ENCODE measurements around the gene TTC39C.

TTC39C gene

DNA sequence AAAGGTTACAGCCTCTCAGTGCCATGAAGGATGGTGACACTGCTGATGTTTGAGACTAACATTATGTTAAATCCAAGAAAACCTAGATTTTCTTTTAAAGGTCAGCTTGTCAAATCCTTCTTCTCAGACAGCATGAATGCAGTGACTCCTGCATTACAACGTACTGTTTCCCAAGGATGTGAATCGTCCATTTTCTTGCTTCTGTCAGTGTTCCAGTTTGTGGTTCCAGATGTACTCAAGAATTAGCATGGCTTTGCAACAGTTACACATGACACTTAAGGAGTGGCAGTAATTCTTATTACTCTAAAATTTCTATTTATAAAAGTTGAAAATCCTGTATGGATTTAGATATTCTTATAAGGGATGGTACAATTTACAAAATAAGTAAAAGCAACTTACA is 1.5 kb upstream of the TTC39C start:
- TF ChIP-seq, protein P1, sequence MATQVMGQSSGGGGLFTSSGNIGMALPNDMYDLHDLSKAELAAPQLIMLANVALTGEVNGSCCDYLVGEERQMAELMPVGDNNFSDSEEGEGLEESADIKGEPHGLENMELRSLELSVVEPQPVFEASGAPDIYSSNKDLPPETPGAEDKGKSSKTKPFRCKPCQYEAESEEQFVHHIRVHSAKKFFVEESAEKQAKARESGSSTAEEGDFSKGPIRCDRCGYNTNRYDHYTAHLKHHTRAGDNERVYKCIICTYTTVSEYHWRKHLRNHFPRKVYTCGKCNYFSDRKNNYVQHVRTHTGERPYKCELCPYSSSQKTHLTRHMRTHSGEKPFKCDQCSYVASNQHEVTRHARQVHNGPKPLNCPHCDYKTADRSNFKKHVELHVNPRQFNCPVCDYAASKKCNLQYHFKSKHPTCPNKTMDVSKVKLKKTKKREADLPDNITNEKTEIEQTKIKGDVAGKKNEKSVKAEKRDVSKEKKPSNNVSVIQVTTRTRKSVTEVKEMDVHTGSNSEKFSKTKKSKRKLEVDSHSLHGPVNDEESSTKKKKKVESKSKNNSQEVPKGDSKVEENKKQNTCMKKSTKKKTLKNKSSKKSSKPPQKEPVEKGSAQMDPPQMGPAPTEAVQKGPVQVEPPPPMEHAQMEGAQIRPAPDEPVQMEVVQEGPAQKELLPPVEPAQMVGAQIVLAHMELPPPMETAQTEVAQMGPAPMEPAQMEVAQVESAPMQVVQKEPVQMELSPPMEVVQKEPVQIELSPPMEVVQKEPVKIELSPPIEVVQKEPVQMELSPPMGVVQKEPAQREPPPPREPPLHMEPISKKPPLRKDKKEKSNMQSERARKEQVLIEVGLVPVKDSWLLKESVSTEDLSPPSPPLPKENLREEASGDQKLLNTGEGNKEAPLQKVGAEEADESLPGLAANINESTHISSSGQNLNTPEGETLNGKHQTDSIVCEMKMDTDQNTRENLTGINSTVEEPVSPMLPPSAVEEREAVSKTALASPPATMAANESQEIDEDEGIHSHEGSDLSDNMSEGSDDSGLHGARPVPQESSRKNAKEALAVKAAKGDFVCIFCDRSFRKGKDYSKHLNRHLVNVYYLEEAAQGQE (IDR thresholded peaks at IDR 0.05; ENCODE audit: low read depth): no peak
- TF ChIP-seq EGR1 (IDR thresholded peaks at IDR 0.05): no peak
- TF ChIP-seq NFIC (IDR thresholded peaks at IDR 0.05): no peak
- no peak for TF ChIP-seq YY1 (IDR thresholded peaks at IDR 0.05; ENCODE audit: low read depth)
- no peak for TF ChIP-seq RAD21 (IDR thresholded peaks at IDR 0.05; ENCODE audit: low read depth)
- TF ChIP-seq CREB1 (IDR thresholded peaks at IDR 0.05; ENCODE audit: low read depth): no peak
- TF ChIP-seq, protein P2, sequence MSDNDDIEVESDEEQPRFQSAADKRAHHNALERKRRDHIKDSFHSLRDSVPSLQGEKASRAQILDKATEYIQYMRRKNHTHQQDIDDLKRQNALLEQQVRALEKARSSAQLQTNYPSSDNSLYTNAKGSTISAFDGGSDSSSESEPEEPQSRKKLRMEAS (IDR thresholded peaks at IDR 0.05): no peak
- no peak for TF ChIP-seq CEBPB (IDR thresholded peaks at IDR 0.05)
- TF ChIP-seq TCF12 (IDR thresholded peaks at IDR 0.05; ENCODE audit: low read depth): no peak
- no peak for TF ChIP-seq TEAD4 (IDR thresholded peaks at IDR 0.05)
- TF ChIP-seq FOXM1 (IDR thresholded peaks at IDR 0.05; ENCODE audit: borderline replicate concordance, low read depth): no peak
- no peak for TF ChIP-seq EP300 (IDR thresholded peaks at IDR 0.05; ENCODE audit: borderline replicate concordance)

DNA sequence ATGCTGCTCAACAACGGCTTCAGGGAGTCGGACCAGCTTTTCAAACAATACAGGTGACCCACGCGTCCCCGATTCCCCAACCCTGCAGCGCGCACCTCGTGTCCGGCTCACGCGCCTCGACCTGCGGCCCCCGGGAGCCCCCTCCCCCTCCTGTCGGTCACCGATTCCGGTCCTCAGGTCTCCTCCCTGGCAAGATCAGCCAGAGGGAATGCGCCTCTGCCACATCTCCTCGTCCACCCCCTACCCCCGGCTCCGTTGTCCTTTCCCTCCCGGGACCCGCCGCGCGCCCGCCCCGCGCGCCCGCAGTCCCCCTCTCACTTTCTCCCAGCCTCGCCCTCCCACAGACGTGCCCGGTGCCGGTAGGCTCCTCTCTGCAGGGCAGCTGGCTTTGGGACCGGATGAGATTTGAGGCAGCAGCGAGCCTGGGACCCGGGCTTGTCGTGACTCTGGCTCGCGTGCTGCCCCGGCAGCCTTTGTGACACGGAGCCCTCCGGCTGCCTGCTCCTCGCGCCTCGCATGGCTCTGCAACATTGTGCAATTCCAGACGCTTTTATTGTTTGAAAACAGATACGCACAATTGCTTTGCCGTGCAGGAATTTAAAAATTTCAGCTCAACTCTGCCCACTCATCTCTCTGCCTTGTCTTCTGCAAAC is 558 bp downstream of the TTC39C start:
- TF ChIP-seq RAD21 (IDR thresholded peaks at IDR 0.05; ENCODE audit: low read depth) (no peak), CEBPB (IDR thresholded peaks at IDR 0.05) (peak; percentile 97), CREB1 (IDR thresholded peaks at IDR 0.05; ENCODE audit: low read depth) (no peak), ZBTB7A (IDR thresholded peaks at IDR 0.05; ENCODE audit: low read depth) (no peak), FOXM1 (IDR thresholded peaks at IDR 0.05; ENCODE audit: borderline replicate concordance, low read depth) (no peak), TEAD4 (IDR thresholded peaks at IDR 0.05) (peak; percentile 5; the same call in 1 of the 2 replicates), YY1 (IDR thresholded peaks at IDR 0.05; ENCODE audit: low read depth) (0 out of 2 replicates have a peak, but pooled peaks have one; percentile 33), TAF1 (IDR thresholded peaks at IDR 0.05; ENCODE audit: low read depth) (no peak), EP300 (IDR thresholded peaks at IDR 0.05; ENCODE audit: borderline replicate concordance) (no peak), EGR1 (IDR thresholded peaks at IDR 0.05) (no peak)
- TF ChIP-seq, protein P2 (IDR thresholded peaks at IDR 0.05): peak; percentile 91
- TF ChIP-seq, protein P1 (IDR thresholded peaks at IDR 0.05; ENCODE audit: low read depth): no peak
- TF ChIP-seq, protein P3, sequence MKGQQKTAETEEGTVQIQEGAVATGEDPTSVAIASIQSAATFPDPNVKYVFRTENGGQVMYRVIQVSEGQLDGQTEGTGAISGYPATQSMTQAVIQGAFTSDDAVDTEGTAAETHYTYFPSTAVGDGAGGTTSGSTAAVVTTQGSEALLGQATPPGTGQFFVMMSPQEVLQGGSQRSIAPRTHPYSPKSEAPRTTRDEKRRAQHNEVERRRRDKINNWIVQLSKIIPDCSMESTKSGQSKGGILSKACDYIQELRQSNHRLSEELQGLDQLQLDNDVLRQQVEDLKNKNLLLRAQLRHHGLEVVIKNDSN (IDR thresholded peaks at IDR 0.05): no peak

DNA sequence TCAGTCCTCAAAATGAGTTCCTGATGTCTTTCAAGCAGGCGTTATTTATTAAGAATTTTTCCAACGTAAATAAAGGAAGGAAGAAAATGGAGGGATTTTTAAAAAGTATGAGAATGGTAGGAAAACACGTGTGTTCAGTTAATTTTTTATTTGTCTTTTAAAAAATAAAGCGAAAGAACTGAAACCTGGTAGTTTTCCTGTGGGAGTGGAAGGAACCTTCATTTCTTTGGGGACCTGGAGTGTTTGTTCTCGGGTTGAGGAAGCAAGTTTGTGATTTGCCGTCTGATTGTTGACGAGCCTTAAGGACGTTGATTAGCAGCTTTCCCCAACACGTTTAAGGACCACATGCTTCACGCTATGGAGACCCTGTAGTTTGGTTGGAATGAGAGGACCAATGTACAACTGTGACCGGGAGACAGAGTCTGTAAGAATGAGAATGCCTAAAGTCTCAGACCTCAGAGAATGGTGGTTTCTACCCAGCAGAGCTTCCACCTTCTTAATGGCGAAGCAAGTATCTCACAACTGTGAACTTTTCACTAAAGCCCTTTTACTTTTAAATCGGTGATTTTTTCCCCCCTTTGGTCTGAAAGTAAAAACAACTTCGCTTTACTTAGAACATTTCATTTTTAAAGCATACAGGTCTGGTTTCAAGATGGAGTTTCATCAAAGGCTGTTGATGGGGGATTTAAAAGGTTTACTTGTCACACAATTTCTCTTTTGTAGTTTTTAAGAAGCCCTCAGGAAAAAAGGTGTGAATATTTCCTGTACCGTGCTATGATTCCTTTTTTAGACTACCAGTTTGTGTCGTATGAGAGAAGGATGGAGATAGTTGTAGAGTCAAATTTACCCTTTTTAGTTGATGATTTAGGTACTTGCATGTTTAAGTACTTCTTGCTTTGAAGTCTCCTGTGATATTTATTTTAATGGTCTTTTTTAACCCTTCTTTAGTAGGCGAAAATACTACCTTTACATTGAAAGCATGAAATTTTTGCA is 1.4 kb downstream of the TTC39C start:
- TF ChIP-seq CREB1 (IDR thresholded peaks at IDR 0.05; ENCODE audit: low read depth) (no peak), TEAD4 (IDR thresholded peaks at IDR 0.05) (no peak), EP300 (IDR thresholded peaks at IDR 0.05; ENCODE audit: borderline replicate concordance) (no peak), EGR1 (IDR thresholded peaks at IDR 0.05) (no peak), RAD21 (IDR thresholded peaks at IDR 0.05; ENCODE audit: low read depth) (no peak)
- TF ChIP-seq, protein P1 (IDR thresholded peaks at IDR 0.05; ENCODE audit: low read depth): no peak

DNA sequence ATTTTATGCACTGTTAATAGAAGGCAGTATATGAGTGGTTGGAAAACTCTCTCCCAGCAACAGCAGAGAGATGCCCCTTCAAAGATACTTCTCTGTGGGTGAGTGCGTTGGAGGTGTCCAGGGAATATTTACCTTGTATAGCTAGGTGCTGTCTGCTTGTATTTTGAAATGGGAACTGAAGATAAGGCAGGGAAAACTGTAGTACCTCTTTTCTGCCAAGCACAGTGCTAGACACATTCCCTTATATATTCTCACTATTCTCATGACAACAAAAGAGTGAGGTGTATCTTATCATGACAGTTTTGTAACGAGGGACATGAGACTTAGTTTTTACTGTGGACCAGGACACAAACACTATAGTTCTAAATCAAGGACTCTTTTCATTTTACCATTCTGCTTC is 2.1 kb downstream of the TTC39C start:
- TF ChIP-seq, protein P3 (IDR thresholded peaks at IDR 0.05): no peak
- TF ChIP-seq TCF12 (IDR thresholded peaks at IDR 0.05; ENCODE audit: low read depth): no peak
- TF ChIP-seq, protein P2 (IDR thresholded peaks at IDR 0.05): no peak
- no peak for TF ChIP-seq EGR1 (IDR thresholded peaks at IDR 0.05)
- no peak for TF ChIP-seq EP300 (IDR thresholded peaks at IDR 0.05; ENCODE audit: borderline replicate concordance)
- TF ChIP-seq, protein P1 (IDR thresholded peaks at IDR 0.05; ENCODE audit: low read depth): no peak
- TF ChIP-seq ZBTB7A (IDR thresholded peaks at IDR 0.05; ENCODE audit: low read depth): no peak
- no peak for TF ChIP-seq RAD21 (IDR thresholded peaks at IDR 0.05; ENCODE audit: low read depth)

All from Ishikawa (cell line).